H9 (cell line): Measurements from ENCODE around the gene BDH1. TPM values are rescaled to one million over a fixed set of nuclear protein-coding genes. Genes with fewer than 3 reads are reported as not detected.

Experiments used
- DNase-seq: peaks from one replicate; pipeline ENCODE4 v3.0.0-alpha.2; 2017
- H2AFZ ChIP-seq: one replicate; pipeline ENCODE4 v1.6.1; 2013; ENCODE audit warnings: mild to moderate bottlenecking, low read length, control low read depth, moderate library complexity
- H2AK5ac ChIP-seq: 2 replicates; pipeline ENCODE4 v1.6.1; 2013; ENCODE audit warnings: low read length, control low read depth, mixed read lengths; ENCODE audit not compliant: insufficient read length
- H2BK120ac ChIP-seq: one replicate; pipeline ENCODE4 v1.6.1; 2013; ENCODE audit warnings: low read depth, mild to moderate bottlenecking, low read length, control low read depth, inconsistent platforms; ENCODE audit not compliant: poor library complexity, severe bottlenecking
- H2BK12ac ChIP-seq: 2 replicates; pipeline ENCODE4 v1.6.1; 2013; ENCODE audit warnings: low read length, control low read depth, mixed read lengths, low read depth; ENCODE audit not compliant: insufficient read length
- H2BK15ac ChIP-seq: 2 replicates; pipeline ENCODE4 v1.6.1; 2013; ENCODE audit warnings: low read depth, low read length, control low read depth
- H2BK20ac ChIP-seq: one replicate; pipeline ENCODE4 v1.6.1; 2013; ENCODE audit warnings: low read depth, mild to moderate bottlenecking, low read length, control low read depth, inconsistent platforms; ENCODE audit not compliant: poor library complexity, severe bottlenecking
- H2BK5ac ChIP-seq: 2 replicates; pipeline ENCODE4 v1.6.1; 2013; ENCODE audit warnings: low read length, control low read depth, mixed read lengths; ENCODE audit not compliant: insufficient read length
- H3K14ac ChIP-seq: 2 replicates; pipeline ENCODE4 v1.6.1; 2013; ENCODE audit warnings: low read length, control low read depth; ENCODE audit not compliant: insufficient read depth
- H3K18ac ChIP-seq: 2 replicates; pipeline ENCODE4 v1.6.1; 2013; ENCODE audit warnings: low read depth, mild to moderate bottlenecking, mixed read lengths, low read length, control low read depth; ENCODE audit not compliant: insufficient read length
- H3K23ac ChIP-seq: 2 replicates; pipeline ENCODE4 v1.6.1; 2013; ENCODE audit warnings: low read length, control low read depth, mixed read lengths, low read depth; ENCODE audit not compliant: insufficient read length
- H3K23me2 ChIP-seq: 2 replicates; pipeline ENCODE4 v1.6.1; 2013; ENCODE audit warnings: low read depth, mild to moderate bottlenecking, mixed read lengths, low read length, control low read depth; ENCODE audit not compliant: insufficient read length, poor library complexity, severe bottlenecking
- H3K27ac ChIP-seq: 2 replicates; pipeline ENCODE4 v1.5.1; 2013; ENCODE audit warnings: low read length, control low read depth, mixed read lengths, low read depth; ENCODE audit not compliant: insufficient read length
- H3K27me3 ChIP-seq: 2 replicates; pipeline ENCODE4 v1.6.1; 2013; ENCODE audit warnings: low read length, control low read depth, inconsistent platforms; ENCODE audit not compliant: insufficient read depth
- H3K4ac ChIP-seq: 2 replicates; pipeline ENCODE4 v1.6.1; 2013; ENCODE audit warnings: low read depth, mild to moderate bottlenecking, control low read depth, inconsistent platforms, low read length, moderate library complexity
- H3K4me1 ChIP-seq: 2 replicates; pipeline ENCODE4 v1.6.1; 2013; ENCODE audit warnings: low read length, control low read depth, inconsistent platforms; ENCODE audit not compliant: insufficient read depth
- H3K4me2 ChIP-seq: 2 replicates; pipeline ENCODE4 v1.6.1; 2013; ENCODE audit warnings: low read length, control low read depth, mixed read lengths; ENCODE audit not compliant: insufficient read length, insufficient read depth
- H3K56ac ChIP-seq: 2 replicates; pipeline ENCODE4 v1.6.1; 2013; ENCODE audit warnings: low read depth, mild to moderate bottlenecking, mixed read lengths, low read length, control low read depth; ENCODE audit not compliant: insufficient read length
- H3K79me1 ChIP-seq: 2 replicates; pipeline ENCODE4 v1.6.1; 2013; ENCODE audit warnings: low read depth, mild to moderate bottlenecking, moderate library complexity, low read length, control low read depth, inconsistent platforms; ENCODE audit not compliant: insufficient read depth, poor library complexity, severe bottlenecking
- H3K79me2 ChIP-seq: 2 replicates; pipeline ENCODE4 v1.6.1; 2013; ENCODE audit warnings: low read length, control low read depth, inconsistent platforms; ENCODE audit not compliant: insufficient read depth
- H3K9ac ChIP-seq: 2 replicates; pipeline ENCODE4 v1.6.1; 2013; ENCODE audit warnings: low read length, control low read depth, mixed read lengths; ENCODE audit not compliant: insufficient read length; ENCODE audit errors: extremely low read depth
- H3K9me3 ChIP-seq: one replicate; pipeline ENCODE4 v1.6.1; 2013; ENCODE audit warnings: low read depth, low read length, inconsistent platforms; ENCODE audit not compliant: control insufficient read depth
- H3T11ph ChIP-seq: one replicate; pipeline ENCODE4 v1.6.1; 2013; ENCODE audit warnings: mild to moderate bottlenecking, low read length, control low read depth, inconsistent platforms
- H4K20me1 ChIP-seq: one replicate; pipeline ENCODE4 v1.6.1; 2013; ENCODE audit not compliant: control insufficient read depth, insufficient read length, insufficient read depth
- H4K5ac ChIP-seq: 2 replicates; pipeline ENCODE4 v1.6.1; 2013; ENCODE audit warnings: low read depth, mild to moderate bottlenecking, mixed read lengths, low read length, control low read depth; ENCODE audit not compliant: insufficient read length
- H4K8ac ChIP-seq: replicated peaks from 2 replicates; pipeline ENCODE4 v1.6.1; 2013; ENCODE audit warnings: low read length, control low read depth, mixed read lengths, low read depth; ENCODE audit not compliant: insufficient read length
- H4K91ac ChIP-seq: 2 replicates; pipeline ENCODE4 v1.6.1; 2013; ENCODE audit warnings: low read depth, mild to moderate bottlenecking, moderate library complexity, mixed read lengths, low read length, control low read depth; ENCODE audit not compliant: insufficient read length
- H3K27ac Mint-ChIP-seq, 3 experiments: 2 replicates in 2 of 3; 3 replicates in 1 of 3; pipeline ENCODE4 v1.8.0; 2020 to 2021; ENCODE audit warnings: mixed read lengths in 3 of 3, mild to moderate bottlenecking in 1 of 3, moderate library complexity in 1 of 3
- H3K27me3 Mint-ChIP-seq: 2 replicates; pipeline ENCODE4 v1.8.0; 2021; ENCODE audit warnings: low read depth, mild to moderate bottlenecking, moderate library complexity, mixed read lengths
- H3K36me3 Mint-ChIP-seq, 3 experiments: 2 replicates in 2 of 3; 3 replicates in 1 of 3; pipeline ENCODE4 v1.8.0; 2020 to 2021; ENCODE audit warnings: low read depth in 3 of 3, mixed read lengths in 3 of 3; ENCODE audit not compliant: insufficient read depth in 1 of 3
- H3K4me1 Mint-ChIP-seq, 2 experiments: 2 replicates each; pipeline ENCODE4 v1.8.0; 2020; ENCODE audit warnings: mixed read lengths in 2 of 2
- H3K4me3 Mint-ChIP-seq, 2 experiments: 2 replicates in 1 of 2; 3 replicates in 1 of 2; pipeline ENCODE4 v1.8.0; 2020 to 2021; ENCODE audit warnings: mild to moderate bottlenecking in 2 of 2, mixed read lengths in 2 of 2, moderate library complexity in 1 of 2
- H3K9me3 Mint-ChIP-seq, 2 experiments: 2 replicates in 1 of 2; 3 replicates in 1 of 2; pipeline ENCODE4 v1.8.0; 2020; ENCODE audit warnings: mild to moderate bottlenecking in 2 of 2, mixed read lengths in 2 of 2, moderate library complexity in 1 of 2
- CTCF ChIP-seq: fragments of 200-600 bp; sonication (generic); conservative IDR thresholded peaks from 3 replicates; pipeline ENCODE4 v1.8.0; 2021; ENCODE audit warnings: antibody characterized with exemption, mild to moderate bottlenecking
- WGBS: extraction: QIAGEN DNeasy Blood & Tissue Kit; methylation state at CpG from one replicate; pipeline ENCODE4 v1.1.7; 2013; ENCODE audit warnings: missing lambda C conversion rate, low lambda C conversion rate, mixed read lengths; ENCODE audit not compliant: insufficient read length; ENCODE audit errors: extremely low coverage; 5-methylcytosine and 5-hydroxymethylcytosine counted together
- total RNA-seq: library from RNA; stranded (reverse); gene quantifications from 2 replicates; pipeline ENCODE4 v1.2.1, GENCODE V29; 2021

Gene BDH1
- total RNA-seq, 1 experiment from 2014 or later: 23.8 TPM

- no peaks in the 10 kb centered on the region for H3K36me3 Mint-ChIP-seq
- no peak overlapping the region for H3K14ac ChIP-seq
- no peak overlapping the region for H3K4me2 ChIP-seq
- no peaks in the 10 kb centered on the region for H3K79me2 ChIP-seq
- H3K9ac ChIP-seq: no peak overlapping the region
- peaks cover 8% of the 10 kb centered on the region; the same call in 1 of the 2 replicates for H3K4me1 ChIP-seq
- no peak overlapping the region for H3K23ac ChIP-seq
- no peak overlapping the region for H3K27ac ChIP-seq
- no peak overlapping the region for H2BK12ac ChIP-seq
- H3K27me3 ChIP-seq: no peaks in the 10 kb centered on the region
- no peak overlapping the region for H2AFZ ChIP-seq
- no peak overlapping the region for H3T11ph ChIP-seq
- no peak overlapping the region for H3K18ac ChIP-seq
- no peak overlapping the region for H3K4me3 Mint-ChIP-seq
- no peak overlapping the region for H2BK120ac ChIP-seq
- H4K91ac ChIP-seq: no peak overlapping the region
- WGBS: no CpG with 5 or more reads among the region's 1 CpG
- no peak overlapping the region for H3K4ac ChIP-seq
- H3K9me3 Mint-ChIP-seq: no peaks in the 10 kb centered on the region
- H3K27me3 Mint-ChIP-seq: peaks cover 4% of the 10 kb centered on the region
- H2BK5ac ChIP-seq: no peak overlapping the region
- H3K56ac ChIP-seq: no peak overlapping the region
- H2AK5ac ChIP-seq: no peak overlapping the region
- H2BK15ac ChIP-seq: no peak overlapping the region
- H4K5ac ChIP-seq: no peak overlapping the region
- TF ChIP-seq CTCF: no peak
- no peak overlapping the region for H4K8ac ChIP-seq
- DNase-seq: no peak
- no peak overlapping the region for H2BK20ac ChIP-seq
- H3K23me2 ChIP-seq: no peaks in the 10 kb centered on the region
- no peaks in the 10 kb centered on the region for H3K9me3 ChIP-seq
- peaks cover 23 to 30% of the 10 kb centered on the region in 2 experiments for H3K4me1 Mint-ChIP-seq
- no peaks in the 10 kb centered on the region for H4K20me1 ChIP-seq
- no peaks in the 10 kb centered on the region for H3K79me1 ChIP-seq
- H3K27ac Mint-ChIP-seq: no peak overlapping the region
Observed at GRCh38 chr3:197486861-197487260, 68.9 kb downstream of the BDH1 start.
